Activated CD8-positive, alpha-beta T cell treated with anti-CD3 and anti-CD28 coated beads for 36 hours (primary cell): ENCODE measurements around the gene CTF1. TPM values are rescaled to one million over a fixed set of nuclear protein-coding genes. Genes with fewer than 3 reads are reported as not detected.
"Not testable (repeated sequence)": the region's sequence is repeated elsewhere in the genome, so short reads cannot be mapped to it uniquely, and the experiment has no call there.

Experiments used
- ATAC-seq: fragments of 200-7000 bp; cut with Tn5 transposase; one replicate; pipeline ENCODE4 v1.10.0; 2021; ENCODE audit warnings: mild to moderate bottlenecking, moderate library complexity
- CTCF ChIA-PET: fragments of 350-600 bp; sonication (Branson Sonifier 250); formaldehyde crosslinking; loops from one replicate; lab custom pipeline; 2021; ENCODE audit warnings: antibody characterized with exemption; lab: Charles Lee
- POLR2A ChIA-PET: fragments of 350-600 bp; sonication (Branson Sonifier 250); formaldehyde crosslinking; loops from one replicate; lab custom pipeline; 2021; ENCODE audit warnings: antibody characterized with exemption; lab: Charles Lee
- DNase-seq: peaks from one replicate; pipeline ENCODE4 v3.0.0-alpha.2; 2020
- H3K27ac Mint-ChIP-seq: one replicate; pipeline ENCODE4 v1.8.0; 2021; ENCODE audit warnings: mild to moderate bottlenecking, mixed read lengths
- H3K27me3 Mint-ChIP-seq: one replicate; pipeline ENCODE4 v1.8.0; 2021; ENCODE audit warnings: mixed read lengths
- H3K36me3 Mint-ChIP-seq: one replicate; pipeline ENCODE4 v1.8.0; 2021; ENCODE audit warnings: low read depth, mixed read lengths
- H3K4me1 Mint-ChIP-seq: one replicate; pipeline ENCODE4 v1.8.0; 2021; ENCODE audit warnings: low read depth, mixed read lengths
- H3K4me3 Mint-ChIP-seq: one replicate; pipeline ENCODE4 v1.8.0; 2021; ENCODE audit warnings: mild to moderate bottlenecking, moderate library complexity, mixed read lengths
- H3K9me3 Mint-ChIP-seq: one replicate; pipeline ENCODE4 v1.8.0; 2021; ENCODE audit warnings: mixed read lengths
- CTCF ChIP-seq: fragments of 200-600 bp; IDR thresholded peaks from one replicate; pipeline ENCODE4 v1.8.0; 2022; ENCODE audit warnings: antibody characterized with exemption, mild to moderate bottlenecking
- intact Hi-C: fragments of 100-400 bp; cut with micrococcal nuclease; formaldehyde crosslinking; loops from one replicate; pipeline ENCODE4 v1.10.0; 2022
- total RNA-seq, 2 experiments: library from RNA; stranded (reverse); gene quantifications; one replicate each; pipeline ENCODE4 v1.2.3, GENCODE V29; 2021

The CTF1 gene
- total RNA-seq, 2 experiments from 2014 or later: 0.31 to 0.32 TPM

- no peak overlapping the region for H3K27ac Mint-ChIP-seq
- no peak overlapping the region for H3K4me3 Mint-ChIP-seq
- H3K9me3 Mint-ChIP-seq: no peaks in the 10 kb centered on the region
- ChIA-PET POLR2A (interaction anchor here (0.6 kb wide), 1 partner anchor 44 kb away, joined by 3 read pairs; no protein-coding TSS in a partner anchor), CTCF (interaction anchor here (1.1 to 7.0 kb wide), 4 partner anchors 10 to 84 kb away, joined by 3 to 51 read pairs (median 4); no protein-coding TSS in a partner anchor)
- no peaks in the 10 kb centered on the region for H3K27me3 Mint-ChIP-seq
- DNase-seq (no peak), ATAC-seq (no peak)
- no peaks in the 10 kb centered on the region for H3K4me1 Mint-ChIP-seq
- TF ChIP-seq CTCF: no peak
- no peaks in the 10 kb centered on the region for H3K36me3 Mint-ChIP-seq
- intact Hi-C loops: no loop called here
Observed at GRCh38 chr16:30858111-30858495, 38.3 kb upstream of the CTF1 start.

- no peak overlapping the region for H3K27ac Mint-ChIP-seq
- CTCF ChIA-PET: interaction anchor here (1.1 to 7.0 kb wide), 2 partner anchors 9 to 14 kb away, joined by 4 to 51 read pairs; no protein-coding TSS in a partner anchor
- POLR2A ChIA-PET: no interaction called here
- H3K4me3 Mint-ChIP-seq: no peak overlapping the region
- no peak for ATAC-seq
- TF ChIP-seq CTCF: no peak
- intact Hi-C loops: no loop called here
- H3K27me3 Mint-ChIP-seq: no peaks in the 10 kb centered on the region
- no peak for DNase-seq
- no peaks in the 10 kb centered on the region for H3K9me3 Mint-ChIP-seq
- H3K4me1 Mint-ChIP-seq: no peaks in the 10 kb centered on the region
- no peaks in the 10 kb centered on the region for H3K36me3 Mint-ChIP-seq
Observed at GRCh38 chr16:30858829-30859423, 37.5 kb upstream of the CTF1 start.

DNA sequence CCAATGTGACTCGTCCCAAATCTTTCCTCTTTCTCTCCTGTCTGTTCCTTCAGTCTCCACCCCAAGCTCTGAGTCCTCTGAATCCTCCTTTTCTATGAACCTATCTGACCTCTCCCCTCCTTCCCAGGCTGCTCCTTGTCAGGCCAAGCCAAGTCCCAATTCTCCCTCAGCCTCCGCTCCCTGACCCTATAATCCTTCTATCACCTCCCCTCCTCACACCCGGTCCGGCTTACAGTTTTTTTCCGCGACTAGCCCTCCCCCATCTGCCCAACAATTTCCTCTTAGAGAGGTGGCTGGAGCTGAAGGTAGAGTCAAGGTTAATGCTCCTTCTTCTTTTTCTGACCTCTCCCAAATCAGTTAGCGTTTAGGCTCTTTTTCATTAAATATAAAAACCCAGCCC lies 35.7 kb upstream of the CTF1 start:
- H3K36me3 Mint-ChIP-seq, H3K4me3 Mint-ChIP-seq, intact Hi-C loops, H3K27ac Mint-ChIP-seq, H3K9me3 Mint-ChIP-seq, ATAC-seq, H3K4me1 Mint-ChIP-seq, DNase-seq, H3K27me3 Mint-ChIP-seq, CTCF ChIA-PET: not testable (repeated sequence)
- POLR2A ChIA-PET: interaction anchor here (0.6 kb wide), 1 partner anchor 320 kb away, joined by 3 read pairs; no protein-coding TSS in a partner anchor

GRCh38 chr16:30863178-30863577 lies 33.2 kb upstream of the CTF1 start:
- ATAC-seq, H3K4me3 Mint-ChIP-seq, H3K27me3 Mint-ChIP-seq, H3K9me3 Mint-ChIP-seq, H3K27ac Mint-ChIP-seq, DNase-seq, POLR2A ChIA-PET, H3K4me1 Mint-ChIP-seq, H3K36me3 Mint-ChIP-seq, intact Hi-C loops: not testable (repeated sequence)
- CTCF ChIA-PET: interaction anchor here (0.9 kb wide), 1 partner anchor 18 kb away, joined by 3 read pairs; no protein-coding TSS in a partner anchor

GRCh38 chr16:30866031-30866430 lies 30.4 kb upstream of the CTF1 start:
- no peaks in the 10 kb centered on the region for H3K36me3 Mint-ChIP-seq
- H3K4me1 Mint-ChIP-seq: no peaks in the 10 kb centered on the region
- no peaks in the 10 kb centered on the region for H3K9me3 Mint-ChIP-seq
- no peaks in the 10 kb centered on the region for H3K27me3 Mint-ChIP-seq
- ChIA-PET CTCF (no interaction called here), POLR2A (interaction anchor here (0.7 kb wide), 1 partner anchor 24 kb away, joined by 3 read pairs; no protein-coding TSS in a partner anchor)
- TF ChIP-seq CTCF: no peak
- H3K4me3 Mint-ChIP-seq: no peak overlapping the region
- ATAC-seq (no peak), DNase-seq (no peak)
- intact Hi-C loops: no loop called here
- no peak overlapping the region for H3K27ac Mint-ChIP-seq

DNA sequence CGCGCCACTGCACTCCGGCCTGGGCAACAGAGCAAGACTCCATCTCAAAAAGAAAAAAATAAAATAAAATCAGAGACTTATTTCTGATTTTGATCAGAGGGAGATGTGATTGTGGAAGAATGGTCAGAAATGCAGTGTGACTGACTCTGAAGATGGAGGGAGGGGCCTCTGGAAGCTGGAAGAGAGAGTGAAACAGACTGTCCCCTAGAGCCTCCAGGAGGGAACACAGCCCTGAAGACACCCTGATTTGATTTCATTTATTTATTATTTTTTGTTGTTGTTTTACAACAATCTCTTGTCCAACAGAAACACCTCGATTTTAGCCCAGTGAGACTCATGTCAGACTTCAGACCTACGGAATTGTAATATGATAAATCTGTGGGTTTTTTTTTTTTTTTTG lies 28.7 kb upstream of the CTF1 start:
- CTCF ChIA-PET: interaction anchor here (0.9 to 2.9 kb wide), 3 partner anchors 9 to 23 kb away, joined by 3 to 11 read pairs (median 4); no protein-coding TSS in a partner anchor
- no peaks in the 10 kb centered on the region for H3K9me3 Mint-ChIP-seq
- POLR2A ChIA-PET: no interaction called here
- no peaks in the 10 kb centered on the region for H3K27me3 Mint-ChIP-seq
- H3K4me3 Mint-ChIP-seq: no peak overlapping the region
- no peak for TF ChIP-seq CTCF
- H3K4me1 Mint-ChIP-seq: peaks cover 8% of the 10 kb centered on the region
- no peaks in the 10 kb centered on the region for H3K36me3 Mint-ChIP-seq
- ATAC-seq (peak; percentile 45), DNase-seq (no peak)
- intact Hi-C loops: no loop called here
- H3K27ac Mint-ChIP-seq: no peak overlapping the region
